Sigmoid colon (tissue), 4 donors: ENCODE measurements around the gene SPACA6.

ENCODE experiments used
- CTCF ChIP-seq, 4 experiments: fragments of 450-650 bp in 3 of 4; fragments of 200-600 bp in 1 of 4; IDR thresholded peaks; one replicate each; pipeline ENCODE4 v1.5.1; 2016 to 2019; ENCODE audit warnings: antibody characterized with exemption in 4 of 4, mild to moderate bottlenecking in 3 of 4, moderate library complexity in 2 of 4
- POLR2A ChIP-seq, 2 donors: fragments of 450-650 bp; IDR thresholded peaks; one replicate each; pipeline ENCODE4 v1.6.1; 2016; ENCODE audit warnings: antibody characterized with exemption in 2 of 2, mild to moderate bottlenecking in 2 of 2, moderate library complexity in 2 of 2
- POLR2AphosphoS5 ChIP-seq, 4 donors: sonication (generic); formaldehyde crosslinking; IDR thresholded peaks; one replicate each; pipeline ENCODE4 v1.6.1; 2017; ENCODE audit warnings: antibody characterized with exemption in 4 of 4

GRCh38 chr19:51647318-51647717 is 45.8 kb upstream of the SPACA6 start:
- TF ChIP-seq CTCF (IDR thresholded peaks at IDR 0.05) (no peak), POLR2A (IDR thresholded peaks at IDR 0.05) (no peak), POLR2AphosphoS5 (IDR thresholded peaks at IDR 0.05) (no peak)
